ENCODE data around the gene DDX50.
A peak's percentile ranks its signal among the peaks of the same experiment; 100 is the strongest.

The DDX50 gene

GRCh38 chr10:68981074-68981473, 80.0 kb downstream of the DDX50 start:
- H3K79me2 ChIP-seq (ENCODE audit: insufficient read depth, low read length), result no peaks in the 10 kb centered on the region
- H3K27me3 ChIP-seq (ENCODE audit: insufficient read depth, low read length, poor library complexity, severe bottlenecking), result no peaks in the 10 kb centered on the region
- H3K4me2 ChIP-seq (ENCODE audit: low read depth, low read length, poor library complexity, severe bottlenecking), result no peak overlapping the region
- no peak overlapping the region for H3K9ac ChIP-seq (ENCODE audit: low read depth, low read length, poor library complexity, severe bottlenecking)
- TF ChIP-seq EZH2phosphoT487 (IDR thresholded peaks at IDR 0.05; ENCODE audit: borderline replicate concordance), result no peak
- peak; percentile 48 for TF ChIP-seq CTCF (conservative IDR thresholded peaks at IDR 0.05; ENCODE audit: low read length)
- no peaks in the 10 kb centered on the region for H3K9me3 ChIP-seq (ENCODE audit: insufficient read depth, low read depth, low read length)
- H2AFZ ChIP-seq (ENCODE audit: low read length), result no peak overlapping the region
- H3K36me3 ChIP-seq (ENCODE audit: insufficient read depth, low read length), result peaks cover 80% of the 10 kb centered on the region
- no peaks in the 10 kb centered on the region for H3F3A ChIP-seq (ENCODE audit: low read depth)
- no peak overlapping the region for H3K4me3 ChIP-seq (ENCODE audit: low read length, poor library complexity, severe bottlenecking)
- no peaks in the 10 kb centered on the region for H3K9me2 ChIP-seq (replicated peaks; ENCODE audit: low read depth, low read length)
- H4K20me1 ChIP-seq (ENCODE audit: insufficient read depth, low read length, poor library complexity, severe bottlenecking), result no peaks in the 10 kb centered on the region
- H3K4me1 ChIP-seq (ENCODE audit: insufficient read depth, low read length, poor library complexity, severe bottlenecking), result no peaks in the 10 kb centered on the region

DNA sequence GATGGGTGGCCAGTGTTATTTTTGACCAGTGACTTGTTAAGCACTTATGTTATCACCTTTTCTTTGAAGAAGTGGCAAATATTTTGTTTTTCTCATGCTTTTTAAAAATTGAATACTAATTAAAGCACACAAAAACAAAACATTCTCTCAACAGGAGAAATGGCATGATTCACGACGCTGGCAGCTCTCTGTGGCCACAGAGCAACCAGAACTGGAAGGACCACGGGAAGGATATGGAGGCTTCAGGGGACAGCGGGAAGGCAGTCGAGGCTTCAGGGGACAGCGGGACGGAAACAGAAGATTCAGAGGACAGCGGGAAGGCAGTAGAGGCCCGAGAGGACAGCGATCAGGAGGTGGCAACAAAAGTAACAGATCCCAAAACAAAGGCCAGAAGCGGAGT, 81.3 kb downstream of the DDX50 start:
- Histone ChIP-seq H4K20me1 (ENCODE audit: insufficient read depth, low read length, poor library complexity, severe bottlenecking) (no peaks in the 10 kb centered on the region), H3K9me3 (ENCODE audit: insufficient read depth, low read depth, low read length) (no peaks in the 10 kb centered on the region), H3K27me3 (ENCODE audit: insufficient read depth, low read length, poor library complexity, severe bottlenecking) (no peaks in the 10 kb centered on the region), H3K79me2 (ENCODE audit: insufficient read depth, low read length) (no peaks in the 10 kb centered on the region), H3K4me1 (ENCODE audit: insufficient read depth, low read length, poor library complexity, severe bottlenecking) (no peaks in the 10 kb centered on the region), H3K4me3 (ENCODE audit: low read length, poor library complexity, severe bottlenecking) (no peak overlapping the region), H3F3A (ENCODE audit: low read depth) (0 out of 2 replicates have a peak, but pooled peaks cover 2% of the 10 kb centered on the region), H3K36me3 (ENCODE audit: insufficient read depth, low read length) (peaks cover 69% of the 10 kb centered on the region; the same call in 1 of the 2 replicates), H3K9me2 (replicated peaks; ENCODE audit: low read depth, low read length) (no peaks in the 10 kb centered on the region), H2AFZ (ENCODE audit: low read length) (no peak overlapping the region), H3K9ac (ENCODE audit: low read depth, low read length, poor library complexity, severe bottlenecking) (no peak overlapping the region), H3K4me2 (ENCODE audit: low read depth, low read length, poor library complexity, severe bottlenecking) (no peak overlapping the region)
- no peak for TF ChIP-seq EZH2phosphoT487 (IDR thresholded peaks at IDR 0.05; ENCODE audit: borderline replicate concordance)
- TF ChIP-seq CTCF (conservative IDR thresholded peaks at IDR 0.05; ENCODE audit: low read length), result no peak

DNA sequence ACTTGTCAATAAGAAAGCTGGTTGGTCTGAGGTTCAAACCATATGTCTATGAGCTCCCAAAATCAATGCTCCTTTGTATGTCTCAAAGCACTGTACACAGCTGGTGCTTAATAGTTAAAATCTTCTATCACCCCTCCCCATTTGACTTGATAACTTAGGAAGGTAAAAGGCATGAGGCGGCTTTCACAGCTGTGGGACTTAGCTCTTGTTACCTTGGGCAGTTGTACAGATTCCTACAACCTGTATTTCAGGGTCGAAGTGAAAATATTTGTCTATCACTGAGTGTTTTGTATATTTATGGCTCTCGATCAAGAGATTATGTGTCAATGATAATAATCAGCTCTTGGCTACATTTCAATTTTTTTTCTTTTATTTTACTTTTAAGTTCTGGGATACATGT, 86.5 kb downstream of the DDX50 start:
- Histone ChIP-seq H2AFZ (ENCODE audit: low read length) (no peak overlapping the region), H3K79me2 (ENCODE audit: insufficient read depth, low read length) (peaks cover 38% of the 10 kb centered on the region), H3K4me1 (ENCODE audit: insufficient read depth, low read length, poor library complexity, severe bottlenecking) (peaks cover 30% of the 10 kb centered on the region), H3K27me3 (ENCODE audit: insufficient read depth, low read length, poor library complexity, severe bottlenecking) (no peaks in the 10 kb centered on the region), H3K36me3 (ENCODE audit: insufficient read depth, low read length) (peaks cover 27% of the 10 kb centered on the region; the same call in 1 of the 2 replicates), H3K4me2 (ENCODE audit: low read depth, low read length, poor library complexity, severe bottlenecking) (peak overlapping the region; percentile 87), H3F3A (ENCODE audit: low read depth) (0 out of 2 replicates have a peak, but pooled peaks cover 3% of the 10 kb centered on the region), H3K4me3 (ENCODE audit: low read length, poor library complexity, severe bottlenecking) (peak overlapping the region; percentile 86), H3K9me3 (ENCODE audit: insufficient read depth, low read depth, low read length) (no peaks in the 10 kb centered on the region), H4K20me1 (ENCODE audit: insufficient read depth, low read length, poor library complexity, severe bottlenecking) (no peaks in the 10 kb centered on the region), H3K9ac (ENCODE audit: low read depth, low read length, poor library complexity, severe bottlenecking) (peak overlapping the region; percentile 82), H3K9me2 (replicated peaks; ENCODE audit: low read depth, low read length) (no peaks in the 10 kb centered on the region)
- no peak for TF ChIP-seq CTCF (conservative IDR thresholded peaks at IDR 0.05; ENCODE audit: low read length)
- TF ChIP-seq EZH2phosphoT487 (IDR thresholded peaks at IDR 0.05; ENCODE audit: borderline replicate concordance), result no peak

All from Loucy (cell line).